DMS114 treated with DMSO at 0.1 percent for 48 hours (cell line): ENCODE results near the gene FBXL20.

ENCODE experiments used
- DNase-seq: peaks from one replicate; lab custom pipeline; 2025; ENCODE audit not compliant: unreplicated experiment; lab: John Stamatoyannopoulos, UW

FBXL20 gene

GRCh38 chr17:39229274-39229913 lies 172.0 kb downstream of the FBXL20 start:
- DNase-seq, result no peak

GRCh38 chr17:39227364-39227919 lies 174.0 kb downstream of the FBXL20 start:
- no peak for DNase-seq

- peak; percentile 71 for DNase-seq
Measured at GRCh38 chr17:39225959-39226683, 175.3 kb downstream of the FBXL20 start.

- DNase-seq, result no peak
Measured at GRCh38 chr17:39225308-39225958, 176.0 kb downstream of the FBXL20 start, which contains the start of gene STAC2. Gene STAC2 (minus strand): TSS chr17:39225945. CDS start chr17:39225502, 443 bp downstream.

- no peak for DNase-seq
Measured at GRCh38 chr17:39224778-39225307, 176.6 kb downstream of the FBXL20 start.

- DNase-seq, result no peak
Measured at GRCh38 chr17:39223907-39224777, 177.3 kb downstream of the FBXL20 start.

GRCh38 chr17:39222866-39223834 lies 178.3 kb downstream of the FBXL20 start:
- DNase-seq, result no peak

GRCh38 chr17:39222151-39222550 lies 179.3 kb downstream of the FBXL20 start:
- DNase-seq, result no peak

GRCh38 chr17:39221572-39221971 lies 179.9 kb downstream of the FBXL20 start:
- no peak for DNase-seq

- DNase-seq, result no peak
Measured at GRCh38 chr17:39219647-39220154, 181.7 kb downstream of the FBXL20 start.

GRCh38 chr17:39218906-39219305 lies 182.5 kb downstream of the FBXL20 start:
- no peak for DNase-seq

- no peak for DNase-seq
Measured at GRCh38 chr17:39217734-39218369, 183.6 kb downstream of the FBXL20 start.

GRCh38 chr17:39213852-39214251 lies 187.6 kb downstream of the FBXL20 start:
- no peak for DNase-seq

GRCh38 chr17:39212841-39213480 lies 188.5 kb downstream of the FBXL20 start:
- DNase-seq, result no peak

- DNase-seq, result no peak
Measured at GRCh38 chr17:39212195-39212810, 189.1 kb downstream of the FBXL20 start.

- DNase-seq, result no peak
Measured at GRCh38 chr17:39210093-39210434, 191.4 kb downstream of the FBXL20 start.

- no peak for DNase-seq
Measured at GRCh38 chr17:39209317-39210092, 191.9 kb downstream of the FBXL20 start.
